Embryonic facial prominence (tissue), 1 donor: ENCODE results near the gene DNER.
"Not testable (repeated sequence)": the region's sequence is repeated elsewhere in the genome, so short reads cannot be mapped to it uniquely, and the experiment has no call there.

Experiments used
- DNase-seq: peaks from one replicate; pipeline ENCODE4 v3.0.0-alpha.2; 2016; ENCODE audit errors: extremely low spot score

The DNER gene

DNA sequence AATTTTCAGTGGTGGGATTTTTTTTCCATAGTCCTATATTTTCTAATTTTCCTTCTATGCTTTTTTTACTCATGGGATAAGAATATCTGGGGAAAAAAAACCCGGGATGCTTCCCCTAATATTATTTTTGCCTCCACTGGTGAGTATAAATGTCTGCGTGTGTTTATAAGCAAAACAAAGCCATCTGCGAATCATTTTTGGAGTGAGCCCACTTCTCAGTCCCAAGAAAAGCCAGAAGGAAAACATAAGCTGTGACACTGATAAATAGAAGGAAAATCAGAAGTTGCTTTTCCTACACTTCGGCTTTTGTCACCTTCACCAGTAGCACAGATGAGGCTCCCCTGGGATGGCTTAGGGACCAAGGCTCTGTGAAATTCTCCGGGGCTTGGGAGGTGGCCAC, 308.6 kb downstream of the DNER start:
- DNase-seq: no peak

DNA sequence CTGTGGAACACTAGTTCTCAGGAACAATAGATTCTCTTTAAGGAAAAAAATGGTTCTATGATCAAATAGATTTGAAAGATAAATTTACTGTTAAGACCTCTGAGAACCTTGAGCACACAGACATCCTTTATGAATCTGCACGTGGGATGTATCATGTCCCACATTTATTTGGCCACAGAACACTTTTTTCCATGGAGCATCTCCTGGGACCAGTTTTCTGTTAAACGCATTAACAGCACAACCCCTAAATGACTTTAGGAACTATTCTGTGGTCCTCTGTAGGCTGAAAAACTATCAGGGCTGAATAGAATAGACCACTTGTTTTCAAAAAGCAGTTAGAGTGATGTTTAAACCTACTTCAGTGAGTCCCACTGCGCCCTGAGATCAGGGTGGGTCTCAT, 311.1 kb downstream of the DNER start:
- DNase-seq: no peak

DNA sequence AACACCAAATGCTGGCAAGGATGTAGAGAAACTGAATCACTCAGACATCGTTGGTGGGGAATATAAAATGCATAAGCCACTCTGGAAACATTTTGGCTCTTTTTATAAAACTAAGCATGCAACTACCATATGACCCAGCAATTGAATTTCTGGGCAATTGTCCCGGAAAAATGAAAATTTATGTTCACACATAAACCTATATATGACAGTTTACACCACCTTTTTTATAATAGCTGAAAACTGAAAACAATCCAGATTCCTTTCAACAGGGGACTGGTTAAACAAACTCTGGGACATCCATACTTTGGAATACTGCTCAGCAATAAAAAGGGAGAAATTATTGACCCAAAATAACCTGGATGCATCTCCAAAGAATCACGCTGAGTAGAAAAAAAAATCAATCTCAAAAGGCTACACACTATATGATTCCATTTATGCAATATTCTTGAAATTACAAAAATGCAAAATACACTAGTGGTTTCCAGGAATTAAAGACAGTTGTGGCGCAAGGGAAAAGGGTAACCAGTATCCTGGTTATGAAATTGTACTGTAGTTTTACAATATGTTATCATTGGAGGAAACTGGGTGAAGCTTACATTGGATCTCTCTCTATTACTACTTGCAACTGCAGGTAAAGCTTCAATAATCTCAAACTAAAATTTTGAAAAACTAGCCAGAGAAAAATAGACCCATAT, 313.0 kb downstream of the DNER start:
- no peak for DNase-seq

DNA sequence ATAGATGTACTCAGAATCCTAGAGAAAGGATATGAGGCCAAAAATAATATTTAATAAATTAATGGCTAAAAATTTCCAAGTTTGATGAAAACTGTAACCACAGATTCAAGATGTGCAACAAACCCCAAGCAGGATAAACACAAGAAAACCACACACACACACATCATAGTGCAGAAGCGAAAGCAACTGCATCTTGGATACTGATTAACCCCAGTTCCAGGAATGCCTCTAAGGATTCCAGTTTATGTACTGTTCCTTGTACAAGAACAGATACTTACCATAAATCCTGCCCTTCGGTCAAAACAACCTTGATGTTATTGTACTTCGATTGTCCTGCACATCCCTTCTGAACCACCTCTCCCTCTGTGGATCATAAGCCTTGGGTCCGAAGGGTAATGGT, 320.4 kb downstream of the DNER start:
- DNase-seq: no peak

DNA sequence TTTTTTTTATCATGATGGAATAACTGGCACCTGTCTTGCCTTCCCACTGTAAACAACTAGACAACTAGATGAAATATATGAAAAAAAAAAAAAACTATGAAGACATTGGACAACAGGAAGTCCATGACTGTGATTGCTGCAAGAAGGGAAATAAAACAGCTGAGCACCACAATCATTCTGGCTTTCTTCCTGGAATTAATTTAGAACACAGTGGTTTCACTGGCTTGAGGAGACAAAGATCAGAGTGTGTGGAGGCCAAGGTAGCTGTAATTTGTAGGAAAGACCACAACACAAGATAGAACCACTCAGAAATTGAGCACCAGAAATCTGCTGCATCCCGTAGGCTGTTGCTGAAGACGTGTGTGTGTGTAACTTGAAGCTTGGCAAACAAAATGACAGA, 322.2 kb downstream of the DNER start:
- no peak for DNase-seq

DNA sequence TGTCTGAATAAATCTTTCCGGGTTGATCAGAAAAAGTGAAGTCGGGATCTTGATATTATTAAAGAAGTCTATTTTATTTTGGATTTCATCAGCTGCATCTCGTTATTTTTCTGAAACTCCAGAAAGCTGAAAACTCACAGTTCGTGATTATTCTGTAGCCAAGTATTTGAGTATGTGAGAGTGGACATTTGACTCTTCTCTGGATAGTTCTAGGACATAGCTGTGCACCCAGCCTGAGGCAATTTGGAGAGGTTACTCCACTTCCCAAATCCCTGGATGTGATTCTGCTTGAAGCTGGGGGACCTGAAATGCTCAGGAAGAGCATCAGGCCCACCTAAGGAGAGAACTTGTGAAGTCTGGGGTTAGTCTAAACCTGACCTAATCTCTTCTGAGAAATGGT, 325.6 kb downstream of the DNER start:
- DNase-seq: no peak

DNA sequence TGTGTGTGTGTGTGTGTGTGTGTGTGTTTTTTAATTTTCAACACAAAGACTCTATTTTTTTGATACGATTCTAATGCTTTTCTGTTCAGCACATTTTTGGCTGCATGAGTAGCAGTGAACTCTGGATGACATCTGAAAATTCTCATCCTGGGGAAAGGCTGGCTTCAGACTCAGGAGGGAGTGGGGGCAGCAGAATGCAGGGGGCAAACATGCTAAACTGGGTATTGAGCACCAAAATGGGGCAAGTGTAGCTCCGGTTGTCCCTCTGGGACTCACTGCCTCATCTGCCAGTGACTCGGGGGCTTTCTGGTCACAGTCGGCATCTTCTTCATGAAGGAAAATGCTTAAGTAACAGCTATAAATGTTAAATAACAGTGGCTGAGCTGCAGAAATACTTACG, 326.5 kb downstream of the DNER start:
- DNase-seq: no peak

DNA sequence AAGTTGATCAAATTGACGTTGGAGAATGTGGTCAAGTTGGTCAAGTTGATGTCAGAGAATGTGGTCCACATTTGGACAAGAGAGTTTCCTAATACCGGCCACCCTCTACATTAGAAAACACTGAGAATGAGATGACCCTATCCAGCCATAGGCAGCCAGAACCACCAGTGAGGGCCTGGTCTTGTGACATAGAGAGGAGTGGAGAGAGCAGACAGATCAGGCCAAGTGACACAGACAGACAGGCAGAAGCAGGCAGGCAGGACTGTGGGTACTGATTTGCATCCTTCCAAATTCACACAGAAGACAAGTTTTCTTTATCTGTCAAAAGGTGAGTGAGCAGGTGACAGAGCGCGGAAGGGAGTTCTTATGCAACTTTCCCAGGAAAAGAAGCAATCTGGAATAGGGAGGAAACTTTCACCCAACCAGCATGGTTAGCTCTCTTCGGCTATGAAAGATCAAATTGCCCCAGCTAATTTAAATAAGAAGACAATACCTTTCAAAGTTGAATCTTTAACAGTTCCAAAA, 334.2 kb downstream of the DNER start:
- DNase-seq: no peak

DNA sequence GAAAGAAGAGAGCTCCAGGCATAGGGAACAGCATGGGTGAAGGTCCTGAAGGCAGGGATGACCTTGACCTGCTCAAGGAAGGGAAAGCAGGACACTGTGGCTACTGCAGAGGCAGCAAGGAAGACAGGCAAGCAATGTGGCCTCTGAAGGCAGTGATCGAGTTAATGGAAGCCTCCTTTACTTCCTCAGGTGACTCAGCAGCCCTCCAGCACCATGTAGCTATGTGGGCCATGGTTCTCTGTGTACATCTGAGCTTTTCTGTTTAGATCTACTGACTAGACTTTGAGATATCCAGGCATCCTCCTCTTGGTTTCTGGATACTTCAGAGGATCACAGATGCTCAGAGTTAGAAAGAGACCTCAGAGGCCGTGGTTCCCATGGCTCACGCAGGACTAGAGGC, 336.0 kb downstream of the DNER start:
- DNase-seq: no peak

DNA sequence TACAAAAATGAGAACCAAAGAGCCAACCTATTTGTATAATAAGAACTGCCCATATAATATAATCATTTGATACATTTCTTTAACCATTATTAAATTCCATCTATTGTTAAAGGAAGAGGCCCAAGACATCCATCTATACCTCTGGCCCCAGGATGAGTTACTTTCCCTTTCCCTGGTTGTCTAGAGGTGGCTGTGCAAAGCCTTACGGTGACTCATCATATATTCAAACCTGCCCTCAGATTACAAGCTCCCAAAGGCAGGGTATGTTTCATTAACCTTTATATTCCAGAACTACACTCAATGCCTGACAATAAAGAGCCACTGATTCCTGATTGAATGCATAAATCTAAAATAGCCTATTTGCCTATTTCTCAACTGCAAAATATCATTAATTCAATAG, 337.5 kb downstream of the DNER start:
- no peak for DNase-seq

DNA sequence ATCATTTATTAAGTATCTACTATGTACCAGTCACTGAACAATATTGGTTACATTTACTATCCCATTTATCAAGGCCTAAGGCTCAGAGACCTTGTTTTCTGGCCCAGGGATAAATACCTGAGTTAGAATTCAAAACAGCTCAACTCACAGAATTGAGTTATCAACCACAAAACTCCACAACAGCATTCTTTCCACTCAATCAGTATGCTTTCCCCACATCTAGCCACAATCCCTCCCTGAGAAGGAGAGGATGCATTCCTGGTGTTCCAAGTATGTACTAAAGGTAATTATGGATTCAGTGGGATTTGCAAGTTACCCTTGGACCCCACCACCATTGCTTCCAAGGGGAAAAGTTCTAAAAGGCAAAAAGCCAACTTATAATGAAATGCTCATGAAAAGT, 339.1 kb downstream of the DNER start:
- DNase-seq: no peak

DNA sequence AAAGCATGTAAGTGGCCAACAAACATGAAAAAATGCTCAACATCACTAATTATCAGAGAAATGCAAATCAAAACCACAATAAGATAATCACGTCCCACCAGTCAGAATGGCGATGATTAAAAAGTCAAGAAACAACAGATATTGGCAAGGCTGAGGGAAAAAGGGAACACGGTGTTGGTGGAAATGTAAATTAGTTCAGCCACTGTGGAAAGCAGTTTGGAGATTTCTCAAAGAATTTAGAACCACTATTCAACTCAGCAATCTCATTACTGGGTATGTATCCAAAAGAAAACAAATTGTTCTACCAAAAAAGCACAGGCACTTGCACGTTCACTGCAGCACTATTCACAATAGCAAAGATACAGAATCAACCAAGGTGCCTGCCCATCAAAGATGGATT, 341.0 kb downstream of the DNER start:
- not testable (repeated sequence) for DNase-seq

DNA sequence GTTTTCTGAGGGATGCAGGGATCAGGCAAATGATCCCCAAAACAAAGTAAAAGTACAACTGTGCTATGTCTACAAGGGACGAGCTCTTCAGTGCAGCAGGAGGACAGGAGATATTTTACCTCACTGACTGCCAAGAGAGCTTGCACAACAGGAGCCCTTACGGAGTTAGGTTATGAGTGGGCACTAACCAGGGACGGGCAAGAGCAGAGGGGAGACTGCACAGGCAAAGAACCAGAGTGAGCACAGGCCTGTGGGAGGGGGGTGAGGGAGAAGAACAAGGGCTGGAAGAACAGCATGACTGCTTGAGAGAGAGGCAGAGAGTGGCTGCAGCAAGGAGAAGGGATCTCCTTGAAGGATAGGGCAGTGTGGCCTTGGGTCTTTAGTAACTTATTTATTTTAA, 342.1 kb downstream of the DNER start:
- no peak for DNase-seq

DNA sequence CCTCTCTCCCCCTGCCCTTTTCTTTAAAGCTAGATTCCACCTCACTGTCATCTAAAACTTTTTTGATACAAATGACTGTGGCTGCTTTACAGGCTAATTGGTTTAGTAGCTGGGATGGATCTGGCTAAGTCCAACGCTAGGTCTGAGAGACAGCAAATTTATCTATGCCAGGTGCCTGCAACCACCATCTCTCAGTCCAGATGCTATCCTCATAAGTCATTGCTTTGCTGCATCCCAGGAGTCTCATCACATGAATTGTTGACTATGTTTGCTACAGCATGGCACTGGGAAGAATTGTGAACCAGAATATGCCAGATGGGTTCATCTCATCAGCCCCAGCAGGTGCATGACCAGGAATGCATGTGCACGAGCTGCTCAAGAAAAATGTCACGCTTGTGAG, 343.3 kb downstream of the DNER start:
- DNase-seq: no peak

DNA sequence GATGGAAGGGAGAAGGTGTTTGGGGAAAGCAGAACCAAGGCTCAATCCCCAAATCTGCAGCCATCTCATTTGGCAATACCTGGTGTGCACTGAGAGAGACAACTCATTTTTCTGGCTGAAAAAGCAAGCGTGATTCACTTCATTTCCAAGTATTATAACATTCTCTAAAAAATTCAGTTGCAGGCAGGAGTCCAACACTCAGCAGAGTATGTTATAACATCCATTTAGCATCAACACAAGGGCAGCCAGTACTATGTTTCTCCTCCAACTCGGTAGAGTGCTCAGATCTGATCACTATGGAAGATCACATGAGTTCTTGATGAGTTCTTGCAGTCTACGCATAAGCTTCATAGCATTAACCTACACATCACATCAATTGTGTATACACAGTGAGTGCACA, 343.8 kb downstream of the DNER start:
- DNase-seq: no peak

DNA sequence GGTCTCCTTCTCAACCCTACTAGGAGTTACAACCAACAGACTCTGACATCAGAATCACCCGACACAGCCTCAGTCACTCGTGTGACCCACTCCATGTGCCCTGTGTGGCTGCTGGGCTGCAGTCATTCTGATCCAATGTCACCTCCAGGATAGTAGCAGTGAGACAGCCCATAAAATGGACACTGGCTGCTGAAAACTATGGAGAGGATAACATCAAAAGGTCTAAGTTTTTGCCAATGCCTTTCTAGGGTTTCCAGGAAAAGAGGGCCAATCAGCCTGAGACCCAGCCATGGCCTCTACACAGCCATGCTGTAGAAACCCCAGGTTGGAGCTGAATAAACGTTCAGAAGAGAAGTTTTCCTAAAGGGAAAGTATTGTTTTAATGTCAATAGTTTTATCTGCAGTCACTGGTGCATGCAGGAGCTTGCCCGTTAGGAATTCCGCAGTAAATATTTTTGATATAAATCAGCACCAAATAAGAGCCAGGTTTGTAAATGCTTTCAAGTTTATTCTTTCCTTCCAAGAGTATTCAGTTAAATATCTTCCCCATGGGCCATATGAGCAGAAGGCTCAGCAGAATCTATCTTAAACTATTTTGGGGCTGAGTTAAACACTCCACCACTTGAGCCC, 351.1 kb downstream of the DNER start:
- DNase-seq: no peak

DNA sequence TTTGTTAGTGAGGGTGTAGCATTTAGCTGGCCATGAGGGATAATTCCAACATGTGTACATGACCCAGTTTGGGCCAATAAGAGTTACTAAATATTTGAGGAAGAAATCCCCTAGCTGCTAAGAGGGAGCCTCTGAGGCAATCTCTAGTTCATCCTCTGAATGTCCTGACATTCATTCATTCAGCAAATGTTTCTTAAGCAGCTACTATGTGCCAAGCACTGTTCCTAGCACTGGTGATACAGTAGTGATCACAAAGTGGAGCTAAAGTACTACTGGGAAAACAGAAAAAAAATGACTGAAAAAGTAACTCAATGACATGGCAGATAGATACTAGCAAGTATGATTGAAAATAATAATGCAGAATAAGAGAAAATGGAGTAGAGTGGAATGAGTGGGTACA, 363.5 kb downstream of the DNER start:
- DNase-seq: no peak

DNA sequence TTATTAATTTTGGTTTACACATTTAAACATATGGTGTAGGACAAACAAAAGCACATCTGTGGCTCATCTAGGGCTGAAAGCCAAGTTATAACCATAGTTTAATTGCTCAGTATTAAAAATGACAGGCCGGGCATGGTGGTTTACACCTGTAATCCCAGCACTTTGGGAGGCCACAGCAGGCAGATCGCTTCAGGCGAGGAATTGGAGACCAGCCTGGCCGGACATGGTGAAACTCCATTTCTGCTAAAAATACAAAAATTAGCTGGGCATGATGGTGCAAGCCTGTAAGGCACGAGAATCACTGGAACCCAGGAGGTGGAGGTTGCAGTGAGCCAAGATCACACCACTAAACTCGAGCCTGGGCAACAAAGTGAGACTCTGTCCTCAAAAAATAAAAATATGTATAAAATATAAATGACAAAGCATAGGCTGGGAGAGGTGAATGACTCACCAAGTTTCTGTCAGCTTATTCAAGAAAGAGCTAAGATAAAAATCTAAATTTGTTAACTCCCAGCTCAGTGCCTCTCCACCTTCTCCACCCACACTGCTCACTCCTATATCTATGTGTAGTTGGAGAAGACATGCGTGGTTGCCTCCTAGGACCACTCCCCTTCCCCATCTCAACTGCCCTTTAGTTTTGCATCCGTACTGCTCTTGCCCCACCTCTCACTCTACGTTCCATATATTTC, 364.1 kb downstream of the DNER start:
- no peak for DNase-seq

DNA sequence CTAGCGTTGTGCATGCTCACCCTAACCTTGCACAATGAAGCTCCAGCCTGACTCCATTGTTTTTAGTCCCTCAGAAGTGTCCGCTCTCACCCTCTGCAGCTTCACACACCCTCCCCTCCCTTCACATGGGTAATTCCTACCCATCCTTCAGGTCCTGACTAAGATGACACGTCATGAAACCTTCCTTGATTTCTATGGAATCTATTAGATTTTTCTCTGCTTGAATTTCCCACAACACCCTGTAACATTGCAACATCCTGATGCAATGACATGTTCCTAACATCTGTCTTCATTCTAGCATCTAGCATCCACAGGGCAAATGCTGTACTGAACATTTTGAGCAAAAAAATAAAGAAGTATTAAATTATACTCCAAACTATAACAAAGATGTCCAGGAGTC, 366.2 kb downstream of the DNER start:
- DNase-seq: no peak

DNA sequence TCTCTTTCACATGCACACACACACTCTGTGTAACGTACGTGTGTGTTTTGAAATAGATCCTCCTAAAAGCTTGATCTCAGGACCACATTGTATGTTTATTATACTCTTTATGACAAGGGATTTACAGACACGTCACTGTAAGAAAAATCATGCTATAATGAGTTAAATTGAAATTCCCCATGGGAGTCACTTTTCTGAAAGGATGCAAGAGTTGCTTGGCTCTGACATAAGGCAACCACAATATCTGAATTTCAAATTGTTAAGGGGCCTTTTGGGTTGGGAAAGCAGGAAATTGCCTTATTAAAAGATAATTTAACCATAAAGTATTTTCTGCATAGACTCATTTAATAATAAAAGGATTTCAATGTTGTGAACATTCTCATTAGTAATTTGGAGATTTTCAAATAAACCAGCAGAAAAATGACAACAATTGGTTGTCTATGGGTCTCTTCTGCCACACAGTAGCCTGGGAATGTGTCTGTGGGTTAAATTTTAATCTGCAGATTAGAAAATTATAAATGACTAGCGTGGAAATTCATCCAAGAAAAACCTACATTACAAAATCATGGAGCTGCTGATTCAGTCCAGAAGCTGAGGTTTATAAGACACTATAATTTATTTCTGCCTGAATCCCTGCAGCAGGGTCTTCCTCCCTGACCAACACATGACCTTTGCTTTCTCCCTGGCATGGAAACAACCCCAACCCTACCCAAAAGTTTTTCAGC, 367.4 kb downstream of the DNER start:
- no peak for DNase-seq

DNA sequence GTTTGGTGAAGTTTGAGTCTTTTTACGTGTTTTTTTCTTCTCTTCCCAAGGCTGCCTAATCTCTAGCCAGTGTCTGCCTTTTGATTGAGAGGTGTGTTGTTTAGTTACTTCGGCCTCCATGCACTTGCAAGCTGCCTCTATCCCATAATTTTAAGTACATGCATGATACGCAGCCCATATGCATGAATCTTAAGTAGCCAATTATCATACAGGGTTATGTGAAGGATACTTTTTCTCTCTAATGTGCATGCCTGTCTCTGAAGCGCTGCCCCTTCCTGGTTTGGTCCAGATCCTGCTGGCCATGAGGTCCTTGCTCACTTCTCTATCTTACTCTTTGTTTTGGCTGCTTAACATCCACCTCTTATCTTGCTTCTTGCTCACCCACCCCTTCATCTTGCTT, 369.4 kb downstream of the DNER start:
- DNase-seq: no peak

DNA sequence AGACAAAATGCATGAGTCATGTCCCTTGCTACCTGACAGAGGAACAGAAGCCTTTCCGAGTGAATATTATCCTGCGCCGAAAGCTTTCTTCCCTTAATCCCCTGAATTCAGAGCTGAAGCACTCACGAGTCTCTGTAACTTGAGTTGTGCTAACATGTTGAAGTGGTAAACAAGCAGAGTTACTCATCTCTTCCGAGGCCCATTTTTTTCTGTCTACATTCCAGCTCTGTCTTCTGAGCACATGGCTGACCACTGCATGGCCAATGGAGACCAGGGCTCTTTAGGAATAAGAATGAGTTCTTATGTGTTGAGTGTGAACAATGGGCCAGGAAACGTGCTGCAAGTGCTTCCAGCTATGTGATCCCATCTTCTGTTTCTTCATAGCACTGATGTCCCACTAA, 370.2 kb downstream of the DNER start:
- DNase-seq: no peak

DNA sequence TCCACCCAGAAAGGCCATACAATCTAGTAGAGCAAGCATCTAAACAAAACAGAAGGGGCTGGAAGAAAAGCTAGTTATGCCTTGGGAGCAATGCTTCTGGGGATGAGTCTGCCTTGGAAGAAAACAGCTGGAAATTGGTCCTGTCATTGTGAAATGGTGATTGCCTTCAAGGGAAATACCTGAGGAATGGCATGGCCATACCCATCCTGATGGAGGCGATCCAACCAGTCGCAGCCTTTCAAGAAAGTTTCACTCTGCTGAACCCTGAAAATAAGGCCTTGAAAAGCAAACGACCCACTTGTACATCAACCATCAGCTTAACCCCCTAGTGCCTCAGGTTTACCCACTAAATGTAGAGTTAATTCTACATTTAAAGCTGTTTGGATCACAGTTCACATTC, 370.7 kb downstream of the DNER start:
- DNase-seq: no peak
